ENCODE data around the gene TMEM17.

The TMEM17 gene

DNA sequence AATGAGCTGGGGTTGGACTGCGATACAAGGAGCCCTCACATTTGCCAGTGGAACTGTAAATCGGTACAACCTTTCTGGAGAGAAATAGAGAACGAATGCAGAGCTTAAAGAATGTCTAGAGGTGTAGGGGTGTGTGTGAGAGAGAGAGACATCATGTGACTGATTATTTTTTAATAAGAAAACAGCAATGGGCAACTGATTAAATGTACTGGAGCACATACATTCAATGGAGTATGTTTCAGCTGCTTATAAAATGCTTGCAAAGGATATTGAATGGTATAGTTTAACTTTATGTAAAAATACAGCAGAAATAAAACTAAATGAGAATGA lies 391 bp upstream of the TMEM17 start:
- H3K36me3 ChIP-seq (ENCODE audit: control insufficient read depth, insufficient read depth, low read length), result no peaks in the 10 kb centered on the region
- no peaks in the 10 kb centered on the region for H3K4me1 ChIP-seq (ENCODE audit: control insufficient read depth, insufficient read depth, low read length, poor library complexity, severe bottlenecking)
- 0 to 9% methylated on average over 3 of the region's 3 CpGs for WGBS, 2 experiments (ENCODE audit: insufficient coverage in 2 of 2)
- peak overlapping the region; percentile 56 for H3K4me3 ChIP-seq (ENCODE audit: extremely low read depth, insufficient read depth, low read length, poor library complexity, severe bottlenecking)
- H3K27ac ChIP-seq (ENCODE audit: low read depth, low read length, severe bottlenecking), result peak overlapping the region; percentile 92
- H3K9me3 ChIP-seq (ENCODE audit: control insufficient read depth, low read length), result no peaks in the 10 kb centered on the region

DNA sequence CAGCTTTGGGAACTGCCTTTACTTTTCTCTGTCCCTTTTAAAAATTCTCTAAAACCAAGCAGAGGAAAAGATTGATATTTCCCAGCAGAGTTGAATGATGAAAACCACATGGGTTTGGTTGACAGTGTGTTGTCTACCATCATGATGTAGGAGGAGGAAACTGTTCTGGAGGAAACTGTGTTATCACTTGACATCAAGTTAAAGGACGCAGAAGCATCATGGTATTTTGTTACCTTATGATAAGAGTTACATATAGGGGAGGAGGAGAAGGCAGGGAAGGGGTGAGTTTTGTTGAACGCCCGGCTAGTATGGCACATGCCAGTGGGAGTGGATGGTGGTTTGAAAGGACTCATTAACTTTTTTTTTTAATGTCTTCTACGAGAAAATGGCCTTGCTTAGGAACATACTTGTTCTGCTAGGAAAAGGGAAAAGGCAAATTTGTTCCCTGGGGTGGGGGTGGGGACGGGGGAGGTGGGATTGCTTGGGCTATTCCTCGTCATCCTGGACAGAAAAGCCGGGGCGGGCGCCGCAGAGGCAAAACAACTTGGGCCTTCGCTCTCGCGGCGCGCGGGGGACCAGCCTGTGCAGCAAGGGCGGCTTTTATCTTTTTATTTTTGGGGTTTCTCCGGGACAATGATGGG lies 766 bp downstream of the TMEM17 start:
- H3K4me1 ChIP-seq (ENCODE audit: control insufficient read depth, insufficient read depth, low read length, poor library complexity, severe bottlenecking), result no peaks in the 10 kb centered on the region
- peak overlapping the region; percentile 92 for H3K27ac ChIP-seq (ENCODE audit: low read depth, low read length, severe bottlenecking)
- no peaks in the 10 kb centered on the region for H3K36me3 ChIP-seq (ENCODE audit: control insufficient read depth, insufficient read depth, low read length)
- peak overlapping the region; percentile 56 for H3K4me3 ChIP-seq (ENCODE audit: extremely low read depth, insufficient read depth, low read length, poor library complexity, severe bottlenecking)
- H3K9me3 ChIP-seq (ENCODE audit: control insufficient read depth, low read length), result no peaks in the 10 kb centered on the region
- 30 to 38% methylated on average over 14 of the region's 18 CpGs for WGBS, 2 experiments (ENCODE audit: insufficient coverage in 2 of 2)

DNA sequence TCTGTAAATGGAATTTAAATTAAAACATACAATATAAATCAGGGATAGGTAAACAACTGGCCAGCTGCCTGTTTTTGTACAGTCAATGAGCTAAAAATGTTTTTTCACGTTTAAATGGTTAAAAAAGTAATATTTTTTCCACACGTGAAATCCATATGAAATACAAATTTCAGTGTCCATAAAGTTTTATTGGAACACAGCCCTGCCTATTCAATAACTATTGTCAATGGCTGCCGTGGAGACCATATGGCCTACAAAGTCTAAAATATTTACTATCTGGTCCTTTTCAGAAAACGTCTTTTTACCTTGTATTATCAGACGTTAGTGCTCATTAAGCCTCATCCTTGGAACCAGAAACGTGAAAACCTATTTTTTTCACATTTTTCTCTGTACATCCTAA lies 1.3 kb downstream of the TMEM17 start:
- 85 to 93% methylated on average over 4 to 6 of the region's 6 CpGs for WGBS, 2 experiments (ENCODE audit: insufficient coverage in 2 of 2)
- H3K4me1 ChIP-seq (ENCODE audit: control insufficient read depth, insufficient read depth, low read length, poor library complexity, severe bottlenecking), result no peaks in the 10 kb centered on the region
- H3K9me3 ChIP-seq (ENCODE audit: control insufficient read depth, low read length), result no peaks in the 10 kb centered on the region
- H3K4me3 ChIP-seq (ENCODE audit: extremely low read depth, insufficient read depth, low read length, poor library complexity, severe bottlenecking), result no peak overlapping the region
- H3K27ac ChIP-seq (ENCODE audit: low read depth, low read length, severe bottlenecking), result no peak overlapping the region
- no peaks in the 10 kb centered on the region for H3K36me3 ChIP-seq (ENCODE audit: control insufficient read depth, insufficient read depth, low read length)

DNA sequence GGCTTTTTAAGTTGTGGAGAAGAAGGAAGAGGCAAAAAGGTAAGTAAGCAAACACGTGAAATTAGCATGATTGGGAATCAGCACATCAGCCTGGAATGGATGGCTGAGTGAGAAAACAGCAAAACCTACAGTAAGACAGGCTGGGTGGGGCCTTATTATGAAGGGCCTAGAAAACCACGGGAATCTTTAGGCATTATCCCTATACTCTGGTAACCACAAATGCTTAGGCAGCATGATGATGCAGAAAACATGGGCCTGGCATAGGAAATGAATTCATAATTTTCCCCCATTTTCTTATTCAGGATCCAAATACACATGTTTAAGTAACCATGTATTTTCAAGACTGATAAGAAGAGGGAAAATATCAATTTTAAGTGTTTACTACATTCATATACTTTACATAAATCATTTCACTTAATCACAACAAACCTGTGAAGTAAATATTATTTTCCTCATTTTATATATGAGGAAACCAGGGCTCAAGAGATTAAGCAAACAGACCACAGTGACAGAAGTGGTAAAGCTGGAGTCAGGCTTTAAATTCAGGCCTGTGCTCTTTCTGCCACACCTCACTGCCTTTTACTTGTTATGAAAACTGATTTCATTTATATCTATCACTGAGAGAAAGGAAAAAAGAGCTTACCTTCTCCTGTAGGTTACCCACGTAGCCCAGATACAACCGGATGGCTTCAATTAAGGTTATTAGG lies 4.0 kb downstream of the TMEM17 start:
- Histone ChIP-seq H3K4me3 (ENCODE audit: extremely low read depth, insufficient read depth, low read length, poor library complexity, severe bottlenecking) (no peak overlapping the region), H3K4me1 (ENCODE audit: control insufficient read depth, insufficient read depth, low read length, poor library complexity, severe bottlenecking) (no peaks in the 10 kb centered on the region), H3K9me3 (ENCODE audit: control insufficient read depth, low read length) (no peaks in the 10 kb centered on the region), H3K36me3 (ENCODE audit: control insufficient read depth, insufficient read depth, low read length) (no peaks in the 10 kb centered on the region), H3K27ac (ENCODE audit: low read depth, low read length, severe bottlenecking) (no peak overlapping the region)
- 94 to 100% methylated on average over 2 to 3 of the region's 4 CpGs for WGBS, 2 experiments (ENCODE audit: insufficient coverage in 2 of 2)

DNA sequence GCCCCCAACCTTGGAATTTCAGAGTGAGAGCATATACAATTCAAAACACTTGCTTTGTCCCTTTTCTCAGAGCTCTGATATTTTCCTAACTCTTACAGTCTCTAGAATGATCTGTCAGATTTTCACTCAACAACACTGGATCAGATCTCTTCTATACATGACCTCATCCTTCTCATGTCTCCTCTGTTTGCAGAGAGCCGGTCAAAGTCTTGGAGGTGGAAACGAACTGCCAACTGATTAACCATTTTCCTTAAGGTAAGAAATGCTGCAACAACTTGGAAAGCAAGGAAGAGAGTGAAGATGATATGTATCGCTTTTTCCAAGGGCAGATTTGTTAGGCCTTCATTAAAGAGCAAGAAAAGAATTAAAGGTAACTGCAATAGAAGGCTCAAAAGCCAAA lies 4.9 kb downstream of the TMEM17 start:
- Histone ChIP-seq H3K4me1 (ENCODE audit: control insufficient read depth, insufficient read depth, low read length, poor library complexity, severe bottlenecking) (no peaks in the 10 kb centered on the region), H3K9me3 (ENCODE audit: control insufficient read depth, low read length) (no peaks in the 10 kb centered on the region), H3K27ac (ENCODE audit: low read depth, low read length, severe bottlenecking) (no peak overlapping the region), H3K36me3 (ENCODE audit: control insufficient read depth, insufficient read depth, low read length) (no peaks in the 10 kb centered on the region), H3K4me3 (ENCODE audit: extremely low read depth, insufficient read depth, low read length, poor library complexity, severe bottlenecking) (no peak overlapping the region)
- WGBS, 2 experiments (ENCODE audit: insufficient coverage in 2 of 2), result 100% methylated on average over 1 of the region's 3 CpGs; no CpG with 5 or more reads in 1 of the 2 experiments

DNA sequence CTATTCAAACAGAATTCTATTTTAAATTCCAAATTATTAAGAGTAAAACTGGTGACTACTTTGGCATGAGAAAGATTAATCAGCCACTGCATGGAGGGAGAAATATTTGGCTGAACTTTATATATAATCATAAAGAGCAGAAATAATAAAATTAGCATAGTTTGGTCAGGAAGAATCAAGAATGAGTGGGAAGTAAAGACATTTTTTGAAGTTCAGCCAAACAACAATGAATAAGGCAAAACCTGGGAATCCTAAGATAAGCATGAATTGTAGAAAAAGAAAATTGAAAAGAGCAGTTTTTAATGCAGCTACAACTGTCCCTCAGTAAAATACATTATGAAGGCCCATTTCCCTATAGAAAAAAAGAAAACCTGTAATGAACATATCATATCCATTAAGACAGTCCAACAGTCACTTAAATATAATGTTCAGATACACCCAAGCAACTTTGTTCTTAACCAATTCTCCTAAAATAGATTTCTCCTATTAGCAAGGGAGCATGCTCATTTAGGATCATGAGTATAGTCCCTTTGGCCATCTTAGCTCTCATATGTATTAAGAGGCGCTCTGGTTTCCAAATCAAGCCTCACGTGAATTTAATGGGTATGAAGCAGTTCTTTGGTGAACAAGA lies 6.5 kb downstream of the TMEM17 start:
- H3K4me1 ChIP-seq (ENCODE audit: control insufficient read depth, insufficient read depth, low read length, poor library complexity, severe bottlenecking), result no peaks in the 10 kb centered on the region
- H3K27ac ChIP-seq (ENCODE audit: low read depth, low read length, severe bottlenecking), result no peak overlapping the region
- no peaks in the 10 kb centered on the region for H3K36me3 ChIP-seq (ENCODE audit: control insufficient read depth, insufficient read depth, low read length)
- H3K9me3 ChIP-seq (ENCODE audit: control insufficient read depth, low read length), result no peaks in the 10 kb centered on the region
- no peak overlapping the region for H3K4me3 ChIP-seq (ENCODE audit: extremely low read depth, insufficient read depth, low read length, poor library complexity, severe bottlenecking)
- 100% methylated on average over 1 of the region's 2 CpGs; no CpG with 5 or more reads in 1 of the 2 experiments for WGBS, 2 experiments (ENCODE audit: insufficient coverage in 2 of 2)

DNA sequence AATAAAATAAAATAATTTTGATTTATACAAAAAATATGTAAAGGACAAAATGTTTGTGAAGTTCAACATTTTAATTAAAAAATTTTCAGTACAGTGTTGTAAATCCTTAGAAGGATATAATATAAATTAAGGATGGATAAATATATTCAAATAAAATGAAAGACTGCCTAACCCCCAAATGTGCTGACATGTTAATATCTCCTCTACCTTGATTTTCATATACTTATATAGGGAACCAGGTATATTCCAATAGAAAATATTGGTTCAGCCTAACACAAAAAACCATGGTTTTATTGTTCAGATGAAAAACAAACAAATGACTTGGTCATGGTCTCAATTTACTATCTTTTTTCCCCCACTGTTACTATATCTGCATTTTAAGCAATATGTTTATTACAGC lies 7.3 kb downstream of the TMEM17 start:
- H3K4me1 ChIP-seq (ENCODE audit: control insufficient read depth, insufficient read depth, low read length, poor library complexity, severe bottlenecking), result no peaks in the 10 kb centered on the region
- no peaks in the 10 kb centered on the region for H3K36me3 ChIP-seq (ENCODE audit: control insufficient read depth, insufficient read depth, low read length)

DNA sequence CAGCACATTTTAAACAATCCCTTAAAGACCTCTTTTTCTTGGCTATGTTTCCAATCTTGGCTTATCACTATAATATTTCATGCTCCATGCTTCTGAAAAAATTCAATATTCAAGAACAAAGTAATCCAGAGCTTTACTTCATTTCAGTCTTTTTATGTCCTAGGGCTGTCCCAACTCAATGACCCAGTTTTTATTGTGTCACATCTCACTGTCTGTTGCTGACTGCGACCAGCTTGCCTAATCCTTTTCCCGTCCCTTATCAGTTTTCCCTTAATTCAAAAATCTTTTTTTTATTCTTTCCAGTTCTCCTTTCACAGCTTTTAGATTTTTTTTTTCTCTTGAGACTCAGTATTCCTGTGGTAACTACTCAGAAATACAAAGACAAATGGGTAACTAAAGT lies 10.2 kb downstream of the TMEM17 start:
- WGBS, 2 experiments (ENCODE audit: insufficient coverage in 2 of 2), result 78 to 80% methylated on average over 2 of the region's 2 CpGs
- no peak overlapping the region for H3K4me3 ChIP-seq (ENCODE audit: extremely low read depth, insufficient read depth, low read length, poor library complexity, severe bottlenecking)
- no peaks in the 10 kb centered on the region for H3K4me1 ChIP-seq (ENCODE audit: control insufficient read depth, insufficient read depth, low read length, poor library complexity, severe bottlenecking)
- H3K36me3 ChIP-seq (ENCODE audit: control insufficient read depth, insufficient read depth, low read length), result no peaks in the 10 kb centered on the region
- H3K9me3 ChIP-seq (ENCODE audit: control insufficient read depth, low read length), result no peaks in the 10 kb centered on the region
- H3K27ac ChIP-seq (ENCODE audit: low read depth, low read length, severe bottlenecking), result no peak overlapping the region

More for the DNA sequence above, 7.3 kb downstream of the TMEM17 start:
- Histone ChIP-seq H3K9me3 (ENCODE audit: control insufficient read depth, low read length) (no peaks in the 10 kb centered on the region), H3K4me3 (ENCODE audit: extremely low read depth, insufficient read depth, low read length, poor library complexity, severe bottlenecking) (no peak overlapping the region), H3K27ac (ENCODE audit: low read depth, low read length, severe bottlenecking) (no peak overlapping the region)

DNA sequence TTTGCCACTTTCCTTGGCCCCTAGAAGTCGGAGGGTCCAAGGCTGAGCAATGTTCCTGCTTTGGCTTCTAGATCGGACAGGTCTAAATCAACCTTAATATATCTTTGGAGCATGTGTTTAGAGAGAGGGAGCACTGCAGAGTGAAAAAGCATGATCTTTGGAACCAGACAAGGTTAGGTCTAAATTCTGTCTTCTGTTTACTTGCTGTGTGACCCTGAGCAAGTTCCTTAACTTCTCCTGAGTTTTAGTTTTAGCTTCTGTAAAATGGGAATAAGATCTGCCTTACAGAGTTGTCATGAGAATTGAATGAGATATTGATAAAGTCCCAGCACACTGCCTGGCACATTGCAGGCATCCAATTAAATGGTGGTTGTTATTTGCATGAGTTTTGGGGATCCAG lies 13.9 kb downstream of the TMEM17 start:
- 100% methylated on average over 1 of the region's 2 CpGs; no CpG with 5 or more reads in 1 of the 2 experiments for WGBS, 2 experiments (ENCODE audit: insufficient coverage in 2 of 2)
- Histone ChIP-seq H3K9me3 (ENCODE audit: control insufficient read depth, low read length) (no peaks in the 10 kb centered on the region), H3K4me3 (ENCODE audit: extremely low read depth, insufficient read depth, low read length, poor library complexity, severe bottlenecking) (no peak overlapping the region), H3K36me3 (ENCODE audit: control insufficient read depth, insufficient read depth, low read length) (no peaks in the 10 kb centered on the region), H3K4me1 (ENCODE audit: control insufficient read depth, insufficient read depth, low read length, poor library complexity, severe bottlenecking) (no peaks in the 10 kb centered on the region), H3K27ac (ENCODE audit: low read depth, low read length, severe bottlenecking) (no peak overlapping the region)

DNA sequence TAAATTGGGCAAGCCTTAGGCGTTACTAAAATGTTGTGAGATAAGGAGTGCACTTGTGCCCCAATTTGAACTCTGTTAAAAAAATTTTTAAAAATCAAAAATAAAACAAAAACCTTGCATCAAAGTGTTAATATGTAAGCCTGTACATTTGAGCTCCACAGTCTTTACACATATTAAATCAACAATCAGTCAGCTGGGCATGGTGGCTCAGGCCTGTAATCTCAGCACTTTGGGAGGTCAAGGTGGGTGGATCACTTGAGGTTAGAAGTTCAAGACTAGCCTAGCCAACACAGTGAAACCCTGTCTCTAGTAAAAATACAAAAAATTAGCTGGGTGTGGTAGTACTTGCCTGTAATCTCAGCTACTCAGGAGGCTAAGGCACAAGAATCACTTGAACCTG lies 16.3 kb downstream of the TMEM17 start:
- no CpG with 5 or more reads among the region's 1 CpG for WGBS, 2 experiments (ENCODE audit: insufficient coverage in 2 of 2)
- H3K27ac ChIP-seq (ENCODE audit: low read depth, low read length, severe bottlenecking), result no peak overlapping the region
- no peak overlapping the region for H3K4me3 ChIP-seq (ENCODE audit: extremely low read depth, insufficient read depth, low read length, poor library complexity, severe bottlenecking)
- H3K4me1 ChIP-seq (ENCODE audit: control insufficient read depth, insufficient read depth, low read length, poor library complexity, severe bottlenecking), result no peaks in the 10 kb centered on the region
- no peaks in the 10 kb centered on the region for H3K36me3 ChIP-seq (ENCODE audit: control insufficient read depth, insufficient read depth, low read length)
- H3K9me3 ChIP-seq (ENCODE audit: control insufficient read depth, low read length), result no peaks in the 10 kb centered on the region

DNA sequence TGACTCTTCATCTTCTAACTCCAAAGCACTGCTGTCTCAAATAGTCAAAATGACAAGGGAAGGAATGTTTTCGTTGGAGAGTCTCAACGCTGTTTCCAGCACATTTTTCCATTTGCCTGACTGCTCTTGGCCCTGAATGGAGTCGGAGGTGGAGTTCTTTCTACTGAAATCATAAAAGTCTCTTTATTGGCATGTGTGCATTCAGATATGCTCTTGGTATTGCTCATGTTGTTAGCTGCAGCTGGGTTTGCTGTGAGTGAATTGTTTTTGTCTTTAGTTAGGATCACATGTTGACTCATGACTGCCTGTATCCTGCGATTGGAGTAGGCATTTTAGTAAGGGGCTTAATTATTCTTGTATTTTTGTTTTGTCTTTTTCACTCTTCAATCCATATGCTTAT lies 16.8 kb downstream of the TMEM17 start:
- Histone ChIP-seq H3K4me3 (ENCODE audit: extremely low read depth, insufficient read depth, low read length, poor library complexity, severe bottlenecking) (no peak overlapping the region), H3K36me3 (ENCODE audit: control insufficient read depth, insufficient read depth, low read length) (no peaks in the 10 kb centered on the region), H3K27ac (ENCODE audit: low read depth, low read length, severe bottlenecking) (no peak overlapping the region), H3K9me3 (ENCODE audit: control insufficient read depth, low read length) (no peaks in the 10 kb centered on the region), H3K4me1 (ENCODE audit: control insufficient read depth, insufficient read depth, low read length, poor library complexity, severe bottlenecking) (no peaks in the 10 kb centered on the region)
- 86 to 96% methylated on average over 3 of the region's 4 CpGs for WGBS, 2 experiments (ENCODE audit: insufficient coverage in 2 of 2)
